NK-92 (cell line): ENCODE measurements around the gene GRB2.
A peak's percentile ranks its signal among the peaks of the same experiment; 100 is the strongest.
"Not testable (repeated sequence)": the region's sequence is repeated elsewhere in the genome, so short reads cannot be mapped to it uniquely, and the experiment has no call there.

Experiments used
- DNase-seq: peaks from one replicate; lab custom pipeline; 2025; ENCODE audit not compliant: unreplicated experiment; lab: John Stamatoyannopoulos, UW

Gene GRB2

GRCh38 chr17:75321506-75321905, 84.0 kb downstream of the GRB2 start:
- no peak for DNase-seq

DNA sequence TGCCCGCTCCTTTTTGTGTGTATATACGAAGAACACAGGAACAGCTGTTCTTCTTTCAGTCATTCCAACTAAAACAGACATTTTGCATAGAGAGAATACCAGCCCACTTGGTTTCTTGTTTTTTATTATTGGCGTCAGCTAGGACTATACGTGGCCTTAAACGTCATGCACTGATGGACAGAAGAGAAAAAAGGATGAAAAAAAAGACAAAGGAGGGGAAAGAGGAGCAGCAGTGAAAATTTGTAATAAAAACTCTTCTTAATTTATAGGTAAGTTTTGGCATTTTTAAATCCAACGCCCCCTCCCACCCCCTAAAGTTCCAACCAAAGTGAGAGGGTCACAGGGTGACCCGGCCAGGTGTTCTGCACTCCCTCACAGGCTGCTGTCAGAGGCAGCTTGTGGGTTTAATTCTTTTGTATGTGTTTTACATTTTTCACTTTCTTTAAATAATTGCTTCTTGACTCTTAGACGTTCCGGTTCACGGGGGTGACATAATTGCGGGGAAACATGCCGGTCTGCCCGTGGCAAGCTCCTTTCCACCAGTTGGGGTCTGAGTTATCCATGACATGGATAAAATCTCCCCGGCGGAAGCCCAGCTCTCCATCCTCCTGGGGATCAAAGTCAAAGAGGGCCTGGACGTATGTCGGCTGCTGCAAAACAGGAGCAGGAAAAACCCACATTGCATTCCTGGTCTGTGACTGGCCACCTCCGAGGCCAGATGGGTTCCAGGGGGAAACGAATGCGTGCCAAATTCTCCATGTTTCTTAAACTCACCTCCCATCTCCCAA, 85.4 kb downstream of the GRB2 start:
- no peak for DNase-seq

DNA sequence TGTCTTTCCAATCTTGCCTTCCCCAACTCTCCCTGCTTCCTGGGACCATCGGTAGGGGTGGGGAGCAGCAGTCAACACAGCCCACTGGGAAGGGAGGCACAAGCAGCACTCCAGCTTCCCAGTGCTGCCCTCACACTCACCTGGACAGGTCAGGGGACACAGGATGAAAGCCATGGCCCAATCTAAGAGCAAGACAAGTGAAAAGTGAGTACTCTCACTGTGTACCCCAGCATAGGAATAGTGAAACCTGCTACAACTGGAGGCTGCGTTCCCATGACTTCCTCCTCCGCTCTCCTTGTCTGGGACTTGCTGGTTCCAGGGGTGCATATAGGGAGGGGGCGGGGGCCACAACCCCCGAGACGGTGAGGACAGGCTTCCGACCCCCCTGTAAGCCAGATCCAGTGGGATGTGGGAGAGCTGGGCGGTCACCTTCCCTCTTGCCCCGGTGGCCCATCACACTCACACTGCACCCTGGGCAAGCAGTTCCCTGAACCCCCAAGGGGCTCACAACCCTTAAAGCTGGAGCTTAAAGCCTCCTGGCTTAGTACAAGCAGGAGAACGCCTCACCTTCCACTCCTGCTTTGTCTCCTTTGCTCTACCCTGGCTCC, 86.8 kb downstream of the GRB2 start:
- DNase-seq: no peak

DNA sequence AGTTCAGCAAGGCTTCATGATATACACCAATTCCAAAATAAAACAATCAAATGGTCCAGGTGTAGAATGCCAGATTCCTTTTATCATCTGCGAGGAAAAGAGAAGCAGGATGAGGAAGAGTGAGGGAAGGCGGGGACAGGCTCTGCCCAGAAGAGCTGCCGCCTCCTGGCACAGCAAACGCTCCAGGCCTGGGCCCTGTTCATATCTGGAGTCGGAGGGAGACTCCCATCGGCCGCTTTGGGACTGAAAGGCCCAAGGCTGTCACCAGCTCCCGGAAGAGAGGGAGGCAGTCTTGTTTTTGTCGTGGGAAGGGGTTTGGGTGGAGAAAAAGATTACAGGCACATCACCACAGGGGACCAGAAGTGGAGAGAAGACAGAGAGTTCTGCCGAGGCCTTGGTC, 87.3 kb downstream of the GRB2 start:
- no peak for DNase-seq

DNA sequence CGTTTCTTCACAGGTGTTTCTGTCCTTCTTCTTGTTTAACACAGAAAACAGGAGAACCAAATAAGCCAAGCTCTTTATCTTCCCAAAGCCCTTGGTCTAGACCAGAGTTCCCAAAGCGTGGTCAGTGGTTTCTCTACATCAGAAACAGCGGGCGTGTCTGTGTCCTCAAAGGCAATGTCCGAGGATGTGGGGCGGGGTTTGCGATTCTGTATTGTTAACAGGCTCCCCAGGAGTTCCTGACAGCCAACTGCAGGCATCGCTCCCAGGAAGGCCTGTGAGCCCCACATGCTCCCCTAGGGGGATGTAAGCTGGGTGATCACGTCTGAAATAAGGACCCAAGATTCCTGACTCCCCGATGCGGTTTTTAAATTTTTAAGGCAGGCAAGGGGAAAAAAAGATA, 87.8 kb downstream of the GRB2 start:
- no peak for DNase-seq

DNA sequence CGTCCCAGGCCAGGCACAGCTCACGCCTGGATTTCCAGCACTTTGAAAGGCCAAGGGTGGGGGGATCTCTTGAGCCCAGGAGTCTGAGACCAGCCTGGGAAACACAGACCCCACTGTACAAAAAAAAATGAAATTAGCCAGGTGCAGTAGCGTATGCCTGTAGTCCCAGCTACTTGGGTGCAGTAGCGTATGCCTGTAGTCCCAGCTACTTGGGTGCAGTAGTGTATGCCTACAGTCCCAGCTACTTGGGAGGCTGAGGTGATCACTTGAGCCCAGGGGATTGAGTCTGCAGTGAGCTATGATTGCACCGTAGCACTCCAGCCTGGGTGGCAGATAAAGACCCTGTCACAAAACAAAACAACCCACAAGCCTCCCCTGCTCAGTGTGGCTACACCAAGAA, 89.2 kb downstream of the GRB2 start:
- no peak for DNase-seq

- DNase-seq: no peak
These were observed 89.8 kb downstream of the GRB2 start for GRCh38 chr17:75315541-75316243.

- DNase-seq: no peak
These were observed 91.4 kb downstream of the GRB2 start for GRCh38 chr17:75313941-75314551.

- DNase-seq: no peak
These were observed 96.5 kb downstream of the GRB2 start for GRCh38 chr17:75308732-75309629.

DNA sequence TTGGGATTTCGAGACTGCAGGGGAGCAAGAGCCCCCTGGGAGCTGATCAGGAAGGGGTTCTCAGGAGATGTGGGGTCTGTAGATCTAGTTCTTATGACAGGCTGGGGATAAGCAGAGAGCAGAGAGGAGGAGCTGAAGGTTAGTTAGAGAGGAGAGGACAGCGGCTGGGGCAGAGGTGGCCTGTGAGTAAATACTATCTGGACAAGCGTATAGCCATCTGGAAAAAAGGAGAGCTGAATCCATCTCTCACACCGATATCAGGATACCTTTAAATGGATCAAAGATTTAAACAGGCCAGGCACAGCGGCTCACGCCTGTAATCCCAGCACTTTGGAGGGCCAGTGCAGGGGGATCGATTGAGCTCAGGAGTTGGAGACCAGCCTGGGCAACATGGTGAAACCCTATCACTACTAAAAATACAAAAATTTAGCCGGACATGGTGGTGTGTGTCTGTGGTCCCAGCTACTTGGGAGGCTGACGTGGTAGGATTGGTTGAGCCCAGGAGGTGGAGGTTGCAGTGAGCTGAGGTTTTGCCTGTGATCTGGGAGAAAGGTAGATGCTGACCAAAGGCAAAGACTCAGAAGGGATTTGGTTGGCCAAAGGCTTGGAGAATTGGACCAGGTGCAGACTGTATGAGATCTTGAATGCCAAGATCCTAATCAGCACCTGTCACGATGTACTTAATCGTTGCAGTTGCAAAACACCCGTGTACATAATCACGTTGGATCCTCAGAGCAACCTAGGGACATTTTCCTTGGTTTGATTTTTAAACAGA, 97.3 kb downstream of the GRB2 start:
- DNase-seq: no peak

GRCh38 chr17:75301502-75302206, 103.8 kb downstream of the GRB2 start:
- no peak for DNase-seq

DNA sequence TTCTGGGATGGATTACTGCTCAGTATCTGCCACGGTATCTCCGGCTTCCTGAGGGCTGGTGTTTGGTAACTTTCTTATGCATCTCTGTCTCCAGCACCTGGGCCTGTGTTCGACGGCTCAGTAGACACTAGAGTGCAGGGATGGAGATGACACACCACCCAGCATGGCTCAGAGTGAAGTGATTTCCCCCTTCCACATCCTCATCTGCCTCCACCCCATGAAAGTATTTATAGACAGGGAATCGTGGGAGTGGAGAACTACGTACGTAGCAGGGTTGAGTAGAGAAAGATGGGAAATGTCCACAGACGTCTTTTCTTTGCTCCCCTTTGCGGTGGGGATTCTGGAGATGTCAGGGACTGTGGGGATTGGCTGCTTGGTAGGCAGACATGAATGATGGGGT, 104.4 kb downstream of the GRB2 start:
- DNase-seq: no peak

GRCh38 chr17:75300280-75300679, 105.2 kb downstream of the GRB2 start:
- DNase-seq: no peak

GRCh38 chr17:75295201-75296158, 110.0 kb downstream of the GRB2 start:
- DNase-seq: no peak

DNA sequence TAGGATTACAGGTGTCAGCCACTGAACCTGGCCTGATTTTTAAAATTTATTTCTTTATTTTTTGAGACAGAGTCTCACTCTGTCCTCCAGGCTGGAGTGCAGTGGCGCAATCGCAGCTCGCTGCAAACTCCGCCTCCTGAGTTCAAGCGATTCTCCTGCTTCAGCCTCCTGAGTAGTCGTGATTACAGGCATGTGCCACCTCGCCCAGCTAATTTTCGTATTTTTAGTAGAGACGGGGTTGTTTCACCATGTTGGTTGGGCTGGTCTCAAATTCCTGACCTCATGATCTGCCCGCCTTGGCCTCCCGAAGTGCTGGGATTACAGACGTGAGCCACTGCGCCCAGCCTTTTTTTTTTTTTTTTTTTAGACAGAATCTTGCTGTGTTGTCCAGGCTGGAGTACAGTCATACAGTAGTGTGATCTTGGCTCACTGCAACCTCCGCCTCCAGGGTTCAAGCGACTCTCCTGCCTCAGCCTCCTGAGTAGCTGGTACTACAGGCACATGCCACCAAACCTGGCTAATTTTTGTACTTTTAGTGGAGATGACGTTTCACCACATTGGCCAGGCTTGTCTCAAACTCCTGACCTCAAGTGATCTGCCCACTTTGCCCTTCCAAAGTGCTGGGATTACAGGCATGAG, 112.5 kb downstream of the GRB2 start:
- not testable (repeated sequence) for DNase-seq

DNA sequence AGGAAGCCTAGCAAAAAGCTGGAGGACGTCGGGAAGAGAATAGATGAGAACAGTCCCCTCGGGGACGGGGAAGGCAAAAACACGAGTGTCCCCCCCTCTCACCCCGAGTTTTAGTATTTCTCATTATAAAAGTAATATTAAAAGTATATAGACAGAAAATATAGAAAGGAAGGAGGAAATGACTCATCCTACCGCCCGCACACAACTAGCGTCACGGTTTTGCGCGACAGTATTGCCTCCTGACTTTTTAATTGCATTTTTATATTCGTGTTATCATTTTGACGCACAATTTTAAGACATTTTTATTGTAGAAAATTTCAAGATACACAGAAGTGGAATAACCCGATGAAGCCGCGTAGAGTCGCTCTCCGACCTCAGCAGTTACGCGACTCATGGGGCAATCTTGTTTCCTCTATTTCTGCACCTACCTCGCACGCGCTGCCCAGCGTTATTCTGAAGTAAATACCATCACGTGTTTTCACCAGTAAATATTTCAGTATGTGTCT, 115.6 kb downstream of the GRB2 start:
- DNase-seq: no peak

- DNase-seq: peak; percentile 77
These were observed 116.2 kb downstream of the GRB2 start, which contains the start of gene SLC25A19 for GRCh38 chr17:75289115-75289831. Gene SLC25A19, minus strand, starts transcription at chr17:75289433. Its CDS starts 2,669 bp downstream, at chr17:75286764.
